HepG2 (cell line): ENCODE results near the gene STUB1. TPM values are rescaled to one million over a fixed set of nuclear protein-coding genes. Genes with fewer than 3 reads are reported as not detected.

Experiments used
- ATAC-seq: fragments of 200-7000 bp; cut with Tn5 transposase; 3 replicates; pipeline ENCODE4 v1.9.1; 2020; ENCODE audit warnings: mild to moderate bottlenecking, moderate library complexity
- BruUV-seq: library from RNA; stranded (reverse); fragments of 400-500 nt; replicated peaks from 2 replicates; lab custom pipeline; 2021; lab: Mats Ljungman, UMichigan
- CTCF ChIA-PET: fragments of 300-600 bp; formaldehyde crosslinking; extraction: SDS; loops from one replicate; lab custom pipeline; 2021; ENCODE audit warnings: low total read pairs, inconsistent platforms, low intra/inter-chr PET ratio; lab: Yijun Ruan, JAX
- POLR2A ChIA-PET: fragments of 350-600 bp; sonication (Branson Sonifier 250); formaldehyde crosslinking; loops from one replicate; lab custom pipeline; 2020; ENCODE audit warnings: antibody characterized with exemption, inconsistent platforms; lab: Yijun Ruan, JAX
- DNase-seq: peaks from one replicate; pipeline ENCODE4 v3.0.0-alpha.2; 2015; ENCODE audit warnings: low spot score
- FAIRE-seq: peaks from 3 replicates; lab custom pipeline; 2011; peaks lifted over from hg19 to GRCh38; lab: Jason Lieb, UNC
- H2AFZ ChIP-seq: one replicate; pipeline ENCODE4 v1.6.1; 2011; ENCODE audit warnings: low read length, inconsistent platforms
- H3K27ac ChIP-seq: fragments of 300-600 bp; 3 replicates; pipeline ENCODE4 v1.8.0; 2011; ENCODE audit warnings: mixed run types, mild to moderate bottlenecking, mixed read lengths, low read length, inconsistent platforms; ENCODE audit not compliant: insufficient read depth; ENCODE audit errors: extremely low read length
- H3K27me3 ChIP-seq, 2 experiments: fragments of 200-600 bp in 1 of 2; 2 replicates in 1 of 2; 3 replicates in 1 of 2; pipeline versions ENCODE4 v1.6.0 to v1.8.0; 2011; ENCODE audit warnings: low read length in 2 of 2, mild to moderate bottlenecking in 2 of 2, moderate library complexity in 2 of 2, inconsistent platforms in 1 of 2; ENCODE audit not compliant: insufficient read depth in 2 of 2, control insufficient read depth in 1 of 2
- H3K36me3 ChIP-seq, 2 experiments: fragments of 200-600 bp in 1 of 2; replicated peaks in 1 of 2; 2 replicates in 1 of 2; 3 replicates in 1 of 2; pipeline versions ENCODE4 v1.5.1 to v1.8.0; 2011; ENCODE audit warnings: low read length in 2 of 2, inconsistent platforms in 1 of 2; ENCODE audit not compliant: insufficient read depth in 2 of 2, control insufficient read depth in 1 of 2
- H3K4me1 ChIP-seq: 2 replicates; pipeline ENCODE4 v1.5.1; 2012; ENCODE audit warnings: low read length, inconsistent platforms; ENCODE audit not compliant: insufficient read depth
- H3K4me2 ChIP-seq: 2 replicates; pipeline ENCODE4 v1.6.0; 2011; ENCODE audit warnings: low read depth, low read length, inconsistent platforms
- H3K4me3 ChIP-seq, 3 experiments: fragments of 200-600 bp in 1 of 3; sonication (generic), shearing (Covaris generic) in 1 of 3; replicated peaks in 1 of 3; 2 replicates each; pipeline ENCODE4 v1.5.1; 2011 to 2016; ENCODE audit warnings: low read length in 3 of 3, inconsistent platforms in 2 of 3, low read depth in 2 of 3, mild to moderate bottlenecking in 2 of 3, control low read depth in 1 of 3, mixed read lengths in 1 of 3; ENCODE audit not compliant: insufficient read depth in 1 of 3
- H3K79me2 ChIP-seq: one replicate; pipeline ENCODE4 v1.6.1; 2011; ENCODE audit warnings: low read length, inconsistent platforms; ENCODE audit not compliant: insufficient read depth
- H3K9ac ChIP-seq: 2 replicates; pipeline ENCODE4 v1.6.0; 2011; ENCODE audit warnings: mild to moderate bottlenecking, low read depth, low read length, inconsistent platforms; ENCODE audit not compliant: insufficient read depth
- H3K9me3 ChIP-seq: 2 replicates; pipeline ENCODE4 v1.5.1; 2012; ENCODE audit warnings: mild to moderate bottlenecking, low read length
- H4K20me1 ChIP-seq: 2 replicates; pipeline ENCODE4 v1.6.0; 2011; ENCODE audit warnings: inconsistent platforms, mild to moderate bottlenecking, low read length, moderate library complexity; ENCODE audit not compliant: insufficient read depth
- AGO1 ChIP-seq: fragments of 200-400 bp; formaldehyde crosslinking; IDR thresholded peaks from 2 replicates; pipeline ENCODE4 v1.6.1; 2017; ENCODE audit warnings: mild to moderate bottlenecking, low read depth, low read length, moderate library complexity; ENCODE audit not compliant: poor library complexity, severe bottlenecking
- IRF9 ChIP-seq: sonication (generic); formaldehyde crosslinking; IDR thresholded peaks from 2 replicates; pipeline ENCODE4 v1.8.0; 2022; ENCODE audit warnings: missing genetic modification reagents, mild to moderate bottlenecking, borderline replicate concordance
- POLR2G ChIP-seq: fragments of 200-400 bp; formaldehyde crosslinking; IDR thresholded peaks from 2 replicates; pipeline ENCODE4 v1.6.1; 2018; ENCODE audit warnings: mild to moderate bottlenecking, low read depth, low read length, moderate library complexity
- RBM22 ChIP-seq: fragments of 200-400 bp; formaldehyde crosslinking; optimal IDR thresholded peaks from 2 replicates; pipeline ENCODE3; 2017; ENCODE audit warnings: mild to moderate bottlenecking, low read length, moderate library complexity
- SETDB1 ChIP-seq: sonication (generic); formaldehyde crosslinking; IDR thresholded peaks from 2 replicates; pipeline ENCODE4 v1.5.1; 2020; ENCODE audit warnings: missing genetic modification reagents, mild to moderate bottlenecking, borderline replicate concordance
- ZNF570 ChIP-seq: sonication (generic); formaldehyde crosslinking; IDR thresholded peaks from 2 replicates; pipeline ENCODE4 v1.4.0; 2020; ENCODE audit warnings: mild to moderate bottlenecking, missing genetic modification reagents, borderline replicate concordance
- ZNF629 ChIP-seq: sonication (generic); formaldehyde crosslinking; conservative IDR thresholded peaks from 2 replicates; pipeline ENCODE4 v1.5.0; 2020; ENCODE audit warnings: missing genetic modification reagents
- ZNF839 ChIP-seq: sonication (generic); formaldehyde crosslinking; IDR thresholded peaks from 2 replicates; pipeline ENCODE4 v1.4.0; 2020; ENCODE audit warnings: missing genetic modification reagents, mild to moderate bottlenecking, borderline replicate concordance
- WGBS: methylation state at CpG from one replicate; pipeline ENCODE4 v1.1.6; 2017; ENCODE audit warnings: low lambda C conversion rate; 5-methylcytosine and 5-hydroxymethylcytosine counted together
- in situ Hi-C: cut with HindIII; loops from 2 replicates; pipeline ENCODE4 v1.10.0; 2017; ENCODE audit warnings: low pct_unique_long_range_greater_than_20kb; ENCODE audit not compliant: extremely low pct_ligation_motif_present
- intact Hi-C: fragments of 100-400 bp; cut with micrococcal nuclease; formaldehyde crosslinking; loops from one replicate; pipeline ENCODE4 v1.10.0; 2022; ENCODE audit not compliant: unreplicated experiment
- polyA plus RNA-seq, 8 experiments: library from polyadenylated mRNA; depleted of rRNA in 3 of 8; stranded (reverse) in 7 of 8; unstranded in 1 of 8; fragments of >200 nt; fragmentation: Illumina TruSeq in 4 of 8; extraction: Trizol in 4 of 8; gene quantifications; 2 replicates each; pipeline versions ENCODE4 v1.2.1 to v1.2.3, GENCODE V29; 2011 to 2016; ENCODE audit warnings: low read depth in 4 of 8, missing spikeins in 1 of 8, mixed read lengths in 1 of 8; ENCODE audit not compliant: insufficient read depth in 1 of 8
- total RNA-seq, 5 experiments: library from RNA; depleted of rRNA; stranded (reverse); fragments of >200 nt; fragmentation: Illumina TruSeq; extraction: Trizol; gene quantifications; 2 replicates each; pipeline ENCODE4 v1.2.3, GENCODE V29; 2016; ENCODE audit warnings: low read depth in 1 of 5

Gene STUB1
- total and polyA plus RNA-seq, 2 of the 13 experiments (the other 11 are each of a cell fraction or from before 2014, with no cell fraction given): 52.9 to 78.2 TPM

GRCh38 chr16:722835-723633 is 42.8 kb downstream of the STUB1 start:
- ChIA-PET CTCF (no interaction called here), POLR2A (interaction anchor here (0.7 kb wide), 1 partner anchor 18 kb away, joined by 3 read pairs; the partner anchor contains the start of gene CIAO3)
- Histone ChIP-seq H2AFZ (no peak overlapping the region), H3K4me1 (peaks cover 35% of the 10 kb centered on the region), H3K79me2 (no peaks in the 10 kb centered on the region), H3K9me3 (no peaks in the 10 kb centered on the region), H3K4me2 (no peak overlapping the region), H3K36me3 (no peaks in the 10 kb centered on the region), H3K9ac (no peak overlapping the region), H3K27me3 (peaks cover 0 to 3% of the 10 kb centered on the region in 2 experiments; a peak in 1 of 5 replicates), H3K27ac (no peak overlapping the region), H4K20me1 (no peaks in the 10 kb centered on the region), H3K4me3 (no peak overlapping the region)
- TF ChIP-seq POLR2G: peak; percentile 42; the same call in 1 of the 2 replicates
- TF ChIP-seq ZNF839 (CRISPR knock-in tag): no peak
- peak; percentile 71 for TF ChIP-seq ZNF629
- TF ChIP-seq IRF9 (CRISPR knock-in tag): no peak
- no peak for ATAC-seq
- FAIRE-seq: no peak
- in situ Hi-C loops: no loop called here
- no TSS peak for BruUV-seq
- DNase-seq: no peak
- 87% methylated on average over 21 of the region's 24 CpGs for WGBS
- intact Hi-C loops: no loop called here

- ATAC-seq: no peak
- H3K9ac ChIP-seq: no peak overlapping the region
- no peak for DNase-seq
- H3K4me1 ChIP-seq: peaks cover 35% of the 10 kb centered on the region
- no peak overlapping the region for H3K4me2 ChIP-seq
- BruUV-seq: no TSS peak
- FAIRE-seq: no peak
- no peaks in the 10 kb centered on the region for H3K9me3 ChIP-seq
- in situ Hi-C loops (no loop called here), intact Hi-C loops (no loop called here)
- ChIA-PET POLR2A (no interaction called here), CTCF (no interaction called here)
- no peaks in the 10 kb centered on the region for H3K79me2 ChIP-seq
- H2AFZ ChIP-seq: no peak overlapping the region
- no peaks in the 10 kb centered on the region for H4K20me1 ChIP-seq
- TF ChIP-seq SETDB1 (CRISPR knock-in tag): no peak
- TF ChIP-seq AGO1: peak; percentile 25
- peak; percentile 15 for TF ChIP-seq RBM22
- TF ChIP-seq ZNF570 (CRISPR knock-in tag): no peak
- no peak overlapping the region for H3K27ac ChIP-seq
- no peak overlapping the region for H3K4me3 ChIP-seq
- H3K36me3 ChIP-seq: no peaks in the 10 kb centered on the region
- 54% methylated on average over 3 of the region's 9 CpGs for WGBS
- H3K27me3 ChIP-seq: peaks cover 0 to 3% of the 10 kb centered on the region in 2 experiments; a peak in 1 of 5 replicates
Measured at GRCh38 chr16:723695-724094, 43.5 kb downstream of the STUB1 start.
